HepG2 (cell line): ENCODE data around the gene STK11. TPM values are rescaled to one million over a fixed set of nuclear protein-coding genes. Genes with fewer than 3 reads are reported as not detected.

Experiments used
- ATAC-seq: fragments of 200-7000 bp; cut with Tn5 transposase; 3 replicates; pipeline ENCODE4 v1.9.1; 2020; ENCODE audit warnings: mild to moderate bottlenecking, moderate library complexity
- BruUV-seq: library from RNA; stranded (reverse); fragments of 400-500 nt; replicated peaks from 2 replicates; lab custom pipeline; 2021; lab: Mats Ljungman, UMichigan
- CTCF ChIA-PET: fragments of 300-600 bp; formaldehyde crosslinking; extraction: SDS; loops from one replicate; lab custom pipeline; 2021; ENCODE audit warnings: low total read pairs, inconsistent platforms, low intra/inter-chr PET ratio; lab: Yijun Ruan, JAX
- POLR2A ChIA-PET: fragments of 350-600 bp; sonication (Branson Sonifier 250); formaldehyde crosslinking; loops from one replicate; lab custom pipeline; 2020; ENCODE audit warnings: antibody characterized with exemption, inconsistent platforms; lab: Yijun Ruan, JAX
- DNase-seq: peaks from one replicate; pipeline ENCODE4 v3.0.0-alpha.2; 2015; ENCODE audit warnings: low spot score
- FAIRE-seq: peaks from 3 replicates; lab custom pipeline; 2011; peaks lifted over from hg19 to GRCh38; lab: Jason Lieb, UNC
- H2AFZ ChIP-seq: one replicate; pipeline ENCODE4 v1.6.1; 2011; ENCODE audit warnings: low read length, inconsistent platforms
- H3K27ac ChIP-seq: fragments of 300-600 bp; 3 replicates; pipeline ENCODE4 v1.8.0; 2011; ENCODE audit warnings: mixed run types, mild to moderate bottlenecking, mixed read lengths, low read length, inconsistent platforms; ENCODE audit not compliant: insufficient read depth; ENCODE audit errors: extremely low read length
- H3K27me3 ChIP-seq, 2 experiments: fragments of 200-600 bp in 1 of 2; 2 replicates in 1 of 2; 3 replicates in 1 of 2; pipeline versions ENCODE4 v1.6.0 to v1.8.0; 2011; ENCODE audit warnings: low read length in 2 of 2, mild to moderate bottlenecking in 2 of 2, moderate library complexity in 2 of 2, inconsistent platforms in 1 of 2; ENCODE audit not compliant: insufficient read depth in 2 of 2, control insufficient read depth in 1 of 2
- H3K36me3 ChIP-seq, 2 experiments: fragments of 200-600 bp in 1 of 2; replicated peaks in 1 of 2; 2 replicates in 1 of 2; 3 replicates in 1 of 2; pipeline versions ENCODE4 v1.5.1 to v1.8.0; 2011; ENCODE audit warnings: low read length in 2 of 2, inconsistent platforms in 1 of 2; ENCODE audit not compliant: insufficient read depth in 2 of 2, control insufficient read depth in 1 of 2
- H3K4me1 ChIP-seq: 2 replicates; pipeline ENCODE4 v1.5.1; 2012; ENCODE audit warnings: low read length, inconsistent platforms; ENCODE audit not compliant: insufficient read depth
- H3K4me2 ChIP-seq: 2 replicates; pipeline ENCODE4 v1.6.0; 2011; ENCODE audit warnings: low read depth, low read length, inconsistent platforms
- H3K4me3 ChIP-seq, 3 experiments: fragments of 200-600 bp in 1 of 3; sonication (generic), shearing (Covaris generic) in 1 of 3; replicated peaks in 1 of 3; 2 replicates each; pipeline ENCODE4 v1.5.1; 2011 to 2016; ENCODE audit warnings: low read length in 3 of 3, inconsistent platforms in 2 of 3, low read depth in 2 of 3, mild to moderate bottlenecking in 2 of 3, control low read depth in 1 of 3, mixed read lengths in 1 of 3; ENCODE audit not compliant: insufficient read depth in 1 of 3
- H3K79me2 ChIP-seq: one replicate; pipeline ENCODE4 v1.6.1; 2011; ENCODE audit warnings: low read length, inconsistent platforms; ENCODE audit not compliant: insufficient read depth
- H3K9ac ChIP-seq: 2 replicates; pipeline ENCODE4 v1.6.0; 2011; ENCODE audit warnings: mild to moderate bottlenecking, low read depth, low read length, inconsistent platforms; ENCODE audit not compliant: insufficient read depth
- H3K9me3 ChIP-seq: 2 replicates; pipeline ENCODE4 v1.5.1; 2012; ENCODE audit warnings: mild to moderate bottlenecking, low read length
- H4K20me1 ChIP-seq: 2 replicates; pipeline ENCODE4 v1.6.0; 2011; ENCODE audit warnings: inconsistent platforms, mild to moderate bottlenecking, low read length, moderate library complexity; ENCODE audit not compliant: insufficient read depth
- CSRNP1 ChIP-seq: sonication (generic); formaldehyde crosslinking; IDR thresholded peaks from 2 replicates; pipeline ENCODE4 v1.8.1; 2023; ENCODE audit warnings: mild to moderate bottlenecking, missing genetic modification reagents
- ONECUT2 ChIP-seq: sonication (generic); formaldehyde crosslinking; IDR thresholded peaks from 2 replicates; pipeline ENCODE4 v1.4.0; 2020; ENCODE audit warnings: missing genetic modification reagents
- SNAI1 ChIP-seq: sonication (generic); formaldehyde crosslinking; IDR thresholded peaks from 2 replicates; pipeline ENCODE4 v1.5.0; 2020; ENCODE audit warnings: mild to moderate bottlenecking, missing genetic modification reagents, borderline replicate concordance
- ZBTB33 ChIP-seq: sonication (generic); formaldehyde crosslinking; IDR thresholded peaks from 2 replicates; pipeline ENCODE4 v1.4.0; 2020; ENCODE audit warnings: missing genetic modification reagents
- ZBTB34 ChIP-seq: sonication (generic); formaldehyde crosslinking; IDR thresholded peaks from 2 replicates; pipeline ENCODE4 v1.8.0; 2022; ENCODE audit warnings: mild to moderate bottlenecking, missing genetic modification reagents
- ZBTB38 ChIP-seq: sonication (generic); formaldehyde crosslinking; IDR thresholded peaks from 2 replicates; pipeline ENCODE4 v1.5.1; 2020; ENCODE audit warnings: mild to moderate bottlenecking, missing genetic modification reagents
- ZNF598 ChIP-seq: sonication (generic); formaldehyde crosslinking; IDR thresholded peaks from 2 replicates; pipeline ENCODE4 v1.5.1; 2020; ENCODE audit warnings: mild to moderate bottlenecking, missing genetic modification reagents, borderline replicate concordance
- ZNF687 ChIP-seq: sonication (generic); formaldehyde crosslinking; IDR thresholded peaks from 2 replicates; pipeline ENCODE4 v1.5.1; 2020; ENCODE audit warnings: mild to moderate bottlenecking, missing genetic modification reagents, moderate library complexity
- WGBS: methylation state at CpG from one replicate; pipeline ENCODE4 v1.1.6; 2017; ENCODE audit warnings: low lambda C conversion rate; 5-methylcytosine and 5-hydroxymethylcytosine counted together
- in situ Hi-C: cut with HindIII; loops from 2 replicates; pipeline ENCODE4 v1.10.0; 2017; ENCODE audit warnings: low pct_unique_long_range_greater_than_20kb; ENCODE audit not compliant: extremely low pct_ligation_motif_present
- intact Hi-C: fragments of 100-400 bp; cut with micrococcal nuclease; formaldehyde crosslinking; loops from one replicate; pipeline ENCODE4 v1.10.0; 2022; ENCODE audit not compliant: unreplicated experiment
- polyA plus RNA-seq, 8 experiments: library from polyadenylated mRNA; depleted of rRNA in 3 of 8; stranded (reverse) in 7 of 8; unstranded in 1 of 8; fragments of >200 nt; fragmentation: Illumina TruSeq in 4 of 8; extraction: Trizol in 4 of 8; gene quantifications; 2 replicates each; pipeline versions ENCODE4 v1.2.1 to v1.2.3, GENCODE V29; 2011 to 2016; ENCODE audit warnings: low read depth in 4 of 8, missing spikeins in 1 of 8, mixed read lengths in 1 of 8; ENCODE audit not compliant: insufficient read depth in 1 of 8
- total RNA-seq, 5 experiments: library from RNA; depleted of rRNA; stranded (reverse); fragments of >200 nt; fragmentation: Illumina TruSeq; extraction: Trizol; gene quantifications; 2 replicates each; pipeline ENCODE4 v1.2.3, GENCODE V29; 2016; ENCODE audit warnings: low read depth in 1 of 5

Gene STK11
- total and polyA plus RNA-seq, 2 of the 13 experiments (the other 11 are each of a cell fraction or from before 2014, with no cell fraction given): 27.5 to 43.6 TPM

- H3K27me3 ChIP-seq: no peaks in the 10 kb centered on the region
- peak overlapping the region; percentile 59 for H3K27ac ChIP-seq
- no TSS peak for BruUV-seq
- H3K36me3 ChIP-seq: no peaks in the 10 kb centered on the region; a peak in 1 of 5 replicates
- WGBS: 83% methylated on average over 16 of the region's 35 CpGs
- H3K4me2 ChIP-seq: peak overlapping the region; percentile 46
- ChIA-PET CTCF (no interaction called here), POLR2A (interaction anchor here (1.6 to 1.9 kb wide), 2 partner anchors 8 to 55 kb away, joined by 3 to 4 read pairs; no protein-coding TSS in a partner anchor)
- in situ Hi-C loops: no loop called here
- DNase-seq: no peak
- H3K79me2 ChIP-seq: peaks cover 59% of the 10 kb centered on the region
- H3K4me1 ChIP-seq: peaks cover 62% of the 10 kb centered on the region
- H3K4me3 ChIP-seq: peak overlapping the region in 1 of 3 experiments; percentile 34; a peak in 1 of 6 replicates
- no peak overlapping the region for H2AFZ ChIP-seq
- ATAC-seq: no peak
- FAIRE-seq: no peak
- H4K20me1 ChIP-seq: peaks cover 12% of the 10 kb centered on the region
- H3K9ac ChIP-seq: peak overlapping the region; percentile 21; the same call in 1 of the 2 replicates
- TF ChIP-seq ZBTB33 (CRISPR knock-in tag) (peak; percentile 83; the same call in 1 of the 2 replicates), SNAI1 (CRISPR knock-in tag) (no peak), ZNF687 (CRISPR knock-in tag) (peak; percentile 27; the same call in 1 of the 2 replicates), CSRNP1 (CRISPR knock-in tag) (0 out of 2 replicates have a peak, but pooled peaks have one; percentile 49), ZNF598 (CRISPR knock-in tag) (no peak), ZBTB34 (peak; percentile 63; the same call in 1 of the 2 replicates), ZBTB38 (peak; percentile 61; the same call in 1 of the 2 replicates), ONECUT2 (CRISPR knock-in tag) (no peak)
- H3K9me3 ChIP-seq: no peaks in the 10 kb centered on the region
- intact Hi-C loops: no loop called here
Observed at GRCh38 chr19:1167687-1168571, 37.6 kb upstream of the STK11 start.
